Nephron (organoid): Measurements from ENCODE around the gene ECT2.

Experiments
- H3K27ac Mint-ChIP-seq, 3 experiments: 2 replicates each; pipeline ENCODE4 v1.8.0; 2020; ENCODE audit warnings: mixed read lengths in 3 of 3, mild to moderate bottlenecking in 2 of 3, moderate library complexity in 1 of 3
- H3K27me3 Mint-ChIP-seq: 2 replicates; pipeline ENCODE4 v1.8.0; 2021; ENCODE audit warnings: low read depth, mild to moderate bottlenecking, moderate library complexity, mixed read lengths
- H3K36me3 Mint-ChIP-seq: 2 replicates; pipeline ENCODE4 v1.8.0; 2020; ENCODE audit warnings: low read depth, mixed read lengths
- H3K4me1 Mint-ChIP-seq: 2 replicates; pipeline ENCODE4 v1.8.0; 2020; ENCODE audit warnings: mixed read lengths
- H3K4me3 Mint-ChIP-seq, 3 experiments: 2 replicates each; pipeline ENCODE4 v1.8.0; 2020; ENCODE audit warnings: mild to moderate bottlenecking in 3 of 3, mixed read lengths in 3 of 3, moderate library complexity in 2 of 3
- H3K9me3 Mint-ChIP-seq: 2 replicates; pipeline ENCODE4 v1.8.0; 2020; ENCODE audit warnings: mixed read lengths
- TF ChIP-seq, protein P1 (sequence below), 3 experiments: fragments of 200-600 bp; sonication (generic); IDR thresholded peaks; one replicate each; pipeline ENCODE4 v1.5.0; 2021; ENCODE audit warnings: antibody characterized with exemption in 3 of 3; ENCODE audit not compliant: unreplicated experiment in 3 of 3

ECT2 gene

DNA sequence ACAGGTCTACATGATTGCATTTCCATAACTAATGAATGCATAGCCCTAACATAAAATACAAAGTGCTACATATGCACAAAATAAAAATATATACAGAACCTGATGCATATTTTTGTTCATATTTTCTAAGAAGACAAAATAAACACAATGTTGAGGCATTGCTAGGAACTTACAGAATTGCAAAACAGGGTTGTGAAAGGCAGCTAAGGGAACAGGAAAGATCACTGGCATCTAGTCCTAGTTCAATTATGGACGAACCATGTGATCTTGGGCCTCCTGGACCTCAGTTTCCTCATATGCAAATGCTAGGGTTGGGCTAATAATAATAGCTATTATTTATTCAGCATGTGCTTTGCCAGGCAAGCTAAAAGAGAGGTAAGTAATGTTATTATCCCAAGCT lies 24.1 kb upstream of the ECT2 start:
- Mint-ChIP-seq H3K27ac (no peak overlapping the region), H3K36me3 (no peaks in the 10 kb centered on the region), H3K4me1 (no peaks in the 10 kb centered on the region), H3K9me3 (peaks cover 7% of the 10 kb centered on the region), H3K27me3 (no peaks in the 10 kb centered on the region), H3K4me3 (no peak overlapping the region)
- TF ChIP-seq, protein P1, sequence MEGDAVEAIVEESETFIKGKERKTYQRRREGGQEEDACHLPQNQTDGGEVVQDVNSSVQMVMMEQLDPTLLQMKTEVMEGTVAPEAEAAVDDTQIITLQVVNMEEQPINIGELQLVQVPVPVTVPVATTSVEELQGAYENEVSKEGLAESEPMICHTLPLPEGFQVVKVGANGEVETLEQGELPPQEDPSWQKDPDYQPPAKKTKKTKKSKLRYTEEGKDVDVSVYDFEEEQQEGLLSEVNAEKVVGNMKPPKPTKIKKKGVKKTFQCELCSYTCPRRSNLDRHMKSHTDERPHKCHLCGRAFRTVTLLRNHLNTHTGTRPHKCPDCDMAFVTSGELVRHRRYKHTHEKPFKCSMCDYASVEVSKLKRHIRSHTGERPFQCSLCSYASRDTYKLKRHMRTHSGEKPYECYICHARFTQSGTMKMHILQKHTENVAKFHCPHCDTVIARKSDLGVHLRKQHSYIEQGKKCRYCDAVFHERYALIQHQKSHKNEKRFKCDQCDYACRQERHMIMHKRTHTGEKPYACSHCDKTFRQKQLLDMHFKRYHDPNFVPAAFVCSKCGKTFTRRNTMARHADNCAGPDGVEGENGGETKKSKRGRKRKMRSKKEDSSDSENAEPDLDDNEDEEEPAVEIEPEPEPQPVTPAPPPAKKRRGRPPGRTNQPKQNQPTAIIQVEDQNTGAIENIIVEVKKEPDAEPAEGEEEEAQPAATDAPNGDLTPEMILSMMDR (IDR thresholded peaks at IDR 0.05; ENCODE audit: unreplicated experiment in 3 of 3) = no peak

DNA sequence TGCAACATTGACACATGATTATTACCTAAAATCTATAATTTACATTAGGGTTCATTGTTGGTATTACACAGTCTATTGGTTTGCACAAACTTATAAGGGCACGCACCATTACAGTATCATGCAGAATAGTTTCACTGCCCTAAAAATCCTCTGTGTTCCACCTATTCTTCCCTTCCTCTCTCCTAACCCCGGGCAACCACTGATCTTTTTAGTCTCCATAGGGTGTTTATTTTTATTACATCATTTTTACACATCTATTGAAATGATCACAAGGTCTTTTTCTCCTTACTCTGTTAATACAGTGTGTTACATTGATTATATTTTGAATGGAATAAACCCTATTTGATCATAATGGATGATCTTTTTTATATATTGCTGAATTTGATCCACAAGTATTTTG lies 15.5 kb upstream of the ECT2 start:
- no peaks in the 10 kb centered on the region for H3K9me3 Mint-ChIP-seq
- no peaks in the 10 kb centered on the region for H3K4me1 Mint-ChIP-seq
- no peak overlapping the region for H3K27ac Mint-ChIP-seq
- H3K27me3 Mint-ChIP-seq = no peaks in the 10 kb centered on the region
- H3K36me3 Mint-ChIP-seq = no peaks in the 10 kb centered on the region
- TF ChIP-seq, protein P1 (IDR thresholded peaks at IDR 0.05; ENCODE audit: unreplicated experiment in 3 of 3) = no peak
- H3K4me3 Mint-ChIP-seq = no peak overlapping the region

DNA sequence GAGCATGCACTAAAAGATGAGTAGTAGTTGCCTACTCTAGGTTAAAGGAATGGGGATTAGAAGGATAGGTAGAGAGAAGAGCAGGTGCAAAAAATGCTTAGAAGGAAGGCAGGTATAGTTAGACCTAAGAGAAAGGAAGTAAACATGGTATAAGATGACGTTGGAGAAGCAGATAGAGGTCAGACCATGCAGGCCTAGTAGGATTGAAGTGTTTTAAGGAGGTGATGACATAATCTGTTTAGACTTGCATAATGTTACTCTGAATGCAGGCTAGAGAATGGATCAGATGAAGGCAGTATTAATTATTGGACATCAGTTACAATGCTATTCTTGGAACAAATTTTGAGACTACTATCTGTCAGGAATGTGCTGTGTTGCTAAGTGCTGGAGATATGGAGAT lies 11.1 kb upstream of the ECT2 start:
- TF ChIP-seq, protein P1 (IDR thresholded peaks at IDR 0.05; ENCODE audit: unreplicated experiment in 3 of 3) = no peak
- Mint-ChIP-seq H3K4me1 (no peaks in the 10 kb centered on the region), H3K36me3 (no peaks in the 10 kb centered on the region), H3K27ac (no peak overlapping the region), H3K4me3 (no peak overlapping the region), H3K9me3 (no peaks in the 10 kb centered on the region), H3K27me3 (no peaks in the 10 kb centered on the region)

DNA sequence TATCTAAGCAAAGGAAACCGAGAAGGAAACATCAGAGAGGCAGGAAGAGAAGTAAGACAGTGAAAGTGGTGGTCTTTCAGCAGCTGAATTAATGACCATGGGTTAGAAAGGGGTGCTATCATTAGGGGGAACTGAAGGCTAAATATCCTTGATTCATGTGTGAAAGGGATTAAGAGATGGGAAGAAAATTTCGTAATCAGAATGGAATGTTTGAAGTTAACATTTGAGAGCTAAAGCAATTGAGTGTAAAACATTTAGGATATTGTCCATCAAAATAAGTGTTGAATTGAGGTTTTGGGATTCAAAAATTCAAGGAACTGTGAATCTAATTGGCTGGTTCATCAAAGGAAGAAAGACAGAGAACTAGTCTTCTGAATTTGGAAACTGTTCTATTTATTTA lies 4.1 kb upstream of the ECT2 start:
- no peaks in the 10 kb centered on the region for H3K36me3 Mint-ChIP-seq
- no peak overlapping the region for H3K27ac Mint-ChIP-seq
- TF ChIP-seq, protein P1 (IDR thresholded peaks at IDR 0.05; ENCODE audit: unreplicated experiment in 3 of 3) = no peak
- H3K9me3 Mint-ChIP-seq = no peaks in the 10 kb centered on the region
- H3K4me1 Mint-ChIP-seq = peaks cover 13% of the 10 kb centered on the region
- H3K27me3 Mint-ChIP-seq = no peaks in the 10 kb centered on the region
- peak overlapping the region in 1 of 3 experiments; percentile 1 for H3K4me3 Mint-ChIP-seq

DNA sequence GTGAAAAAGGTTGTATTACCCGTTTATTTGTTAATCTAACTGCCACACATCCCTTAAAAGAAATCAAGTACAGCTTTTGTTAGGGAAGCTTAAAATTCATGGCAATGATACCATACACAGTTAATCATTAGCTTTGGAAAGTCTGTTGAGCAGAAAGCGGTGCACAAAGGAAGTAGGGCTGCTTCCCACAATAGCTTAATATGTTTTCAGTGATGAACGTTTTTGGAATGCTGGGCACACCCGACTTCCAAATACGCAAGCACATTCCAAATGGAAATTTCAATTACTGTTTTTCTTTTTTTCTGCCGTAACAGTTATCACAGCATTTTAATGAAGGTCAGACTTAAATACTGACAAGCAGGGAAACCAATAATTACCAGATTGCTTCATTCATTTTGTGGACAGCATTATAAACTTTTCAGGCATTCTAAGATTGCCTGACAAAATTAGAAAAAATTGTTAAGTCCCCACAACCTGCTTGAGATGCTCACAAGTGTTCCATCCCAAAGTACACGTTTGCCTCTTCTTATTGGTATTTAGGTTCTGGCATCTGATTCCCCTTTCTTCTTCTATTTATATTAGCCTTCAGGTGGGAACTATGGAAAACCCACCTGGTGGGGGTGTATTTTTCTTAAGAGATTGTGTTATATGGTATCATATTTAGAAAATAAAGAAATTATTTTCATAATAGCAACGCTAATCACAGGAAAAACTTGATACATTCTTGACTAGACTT lies 1.1 kb upstream of the ECT2 start:
- peak overlapping the region; percentile 80 to 90 (median 87) for H3K27ac Mint-ChIP-seq
- H3K36me3 Mint-ChIP-seq = peaks cover 7% of the 10 kb centered on the region
- H3K9me3 Mint-ChIP-seq = no peaks in the 10 kb centered on the region
- peaks cover 18% of the 10 kb centered on the region for H3K4me1 Mint-ChIP-seq
- peak overlapping the region; percentile 93 to 98 (median 96) for H3K4me3 Mint-ChIP-seq
- TF ChIP-seq, protein P1 (IDR thresholded peaks at IDR 0.05; ENCODE audit: unreplicated experiment in 3 of 3) = no peak
- no peaks in the 10 kb centered on the region for H3K27me3 Mint-ChIP-seq

DNA sequence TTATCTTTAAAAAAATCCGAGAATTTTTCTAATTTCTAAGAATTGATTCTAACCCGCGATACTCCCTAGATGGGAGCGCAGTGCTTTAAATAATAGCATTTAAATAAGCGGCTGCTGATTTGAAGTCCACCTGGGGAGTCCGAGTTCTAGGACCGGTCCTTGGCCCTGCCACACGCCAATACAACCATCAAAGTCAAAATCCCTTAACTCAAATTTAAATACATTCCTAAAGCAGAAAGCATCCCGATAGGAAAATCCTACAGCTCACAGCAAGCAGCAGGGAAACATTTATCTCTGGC lies 508 bp upstream of the ECT2 start:
- peak overlapping the region; percentile 83 to 91 (median 90) for H3K27ac Mint-ChIP-seq
- H3K27me3 Mint-ChIP-seq = no peaks in the 10 kb centered on the region
- TF ChIP-seq, protein P1 (IDR thresholded peaks at IDR 0.05; ENCODE audit: unreplicated experiment in 3 of 3) = no peak
- H3K4me3 Mint-ChIP-seq = peak overlapping the region; percentile 93 to 98 (median 96)
- H3K36me3 Mint-ChIP-seq = peaks cover 10% of the 10 kb centered on the region
- no peaks in the 10 kb centered on the region for H3K9me3 Mint-ChIP-seq
- peaks cover 18% of the 10 kb centered on the region for H3K4me1 Mint-ChIP-seq
